GM19238 (cell line): ENCODE data around the gene GJC3.
A peak's percentile ranks its signal among the peaks of the same experiment; 100 is the strongest.
"Not testable (repeated sequence)": the region's sequence is repeated elsewhere in the genome, so short reads cannot be mapped to it uniquely, and the experiment has no call there.

Experiments used
- DNase-seq: peaks from one replicate; pipeline ENCODE4 v3.0.0; 2011; ENCODE audit warnings: low spot score; ENCODE audit not compliant: insufficient read length

GJC3 gene

DNA sequence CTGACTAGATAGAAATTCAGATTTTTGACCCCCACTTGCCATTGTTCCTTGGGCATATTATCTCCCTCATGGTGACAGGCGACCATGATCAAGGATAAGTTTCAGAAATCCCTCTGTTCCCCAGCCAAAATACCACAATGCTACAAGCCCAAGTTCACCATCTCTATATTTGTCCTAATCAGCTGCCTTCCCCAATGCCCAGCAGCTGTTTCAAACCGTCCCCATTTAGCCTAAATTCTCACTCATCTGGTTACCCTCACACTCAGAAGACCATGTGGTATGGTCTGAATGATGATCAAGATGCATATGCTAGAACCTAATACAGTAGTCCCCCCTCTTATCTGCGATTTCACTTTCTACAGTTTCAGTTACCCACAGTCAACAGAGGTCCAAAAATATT, 956 bp upstream of the GJC3 start:
- no peak for DNase-seq

- no peak for DNase-seq
Observed at GRCh38 chr7:99929730-99930053, 272 bp upstream of the GJC3 start.

DNA sequence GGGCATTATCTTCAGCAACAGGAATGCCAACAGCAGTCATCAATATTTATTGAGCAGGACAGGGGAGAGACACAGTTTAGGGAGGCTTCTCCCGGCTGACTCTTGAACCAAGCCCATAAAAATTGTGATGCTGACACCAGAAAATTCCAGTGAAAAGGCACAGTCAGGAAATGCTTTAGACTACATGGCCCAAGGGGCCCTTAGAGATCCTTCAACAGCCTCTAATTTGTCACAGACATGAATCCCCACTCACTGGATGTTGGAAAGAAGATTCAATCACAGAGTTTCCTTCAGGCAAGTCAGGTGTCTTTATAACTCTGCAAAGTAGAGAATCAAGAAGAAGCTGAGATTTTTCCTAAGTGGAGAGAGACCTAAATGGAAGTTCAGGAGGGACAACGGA, 1.2 kb downstream of the GJC3 start:
- no peak for DNase-seq

- no peak for DNase-seq
Observed at GRCh38 chr7:99927536-99927935, 1.9 kb downstream of the GJC3 start.

- no peak for DNase-seq
Observed at GRCh38 chr7:99926321-99926720, 3.1 kb downstream of the GJC3 start.

- no peak for DNase-seq
Observed at GRCh38 chr7:99923200-99923599, 6.2 kb downstream of the GJC3 start.

DNA sequence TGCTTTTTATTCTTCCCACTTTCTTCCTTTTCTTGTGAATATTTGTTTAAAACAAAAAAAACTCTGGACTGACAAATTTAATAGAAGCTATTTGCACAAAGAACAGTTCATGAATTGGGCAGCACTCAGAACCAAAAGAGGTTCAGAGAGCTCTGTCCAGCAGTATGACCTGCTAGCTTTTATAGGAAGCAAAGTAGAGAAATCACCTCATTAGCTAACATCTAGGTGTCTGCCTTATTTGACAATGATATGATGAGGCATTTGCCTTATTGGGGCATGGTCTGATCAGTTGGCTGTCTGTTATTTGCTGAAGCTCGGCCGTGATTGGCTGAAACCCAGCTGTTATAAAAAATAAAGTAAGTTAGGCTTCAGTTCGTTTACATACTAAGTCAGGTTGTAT, 9.3 kb downstream of the GJC3 start:
- DNase-seq, result no peak

DNA sequence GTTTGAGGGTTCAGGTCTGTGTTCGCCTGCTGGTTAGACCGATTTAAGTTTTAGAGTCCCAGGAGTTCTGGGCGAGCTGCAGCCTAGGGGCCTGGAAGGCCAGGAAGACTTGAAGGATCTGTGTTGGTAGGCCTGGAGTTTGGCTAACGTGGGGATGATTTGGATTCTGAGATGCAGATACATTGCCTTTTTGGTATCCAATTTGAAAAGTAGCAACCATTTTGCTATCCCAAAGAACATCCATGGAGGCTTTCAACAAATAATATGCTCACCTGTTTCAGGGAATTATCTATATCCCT, 9.7 kb downstream of the GJC3 start:
- DNase-seq, result no peak

DNA sequence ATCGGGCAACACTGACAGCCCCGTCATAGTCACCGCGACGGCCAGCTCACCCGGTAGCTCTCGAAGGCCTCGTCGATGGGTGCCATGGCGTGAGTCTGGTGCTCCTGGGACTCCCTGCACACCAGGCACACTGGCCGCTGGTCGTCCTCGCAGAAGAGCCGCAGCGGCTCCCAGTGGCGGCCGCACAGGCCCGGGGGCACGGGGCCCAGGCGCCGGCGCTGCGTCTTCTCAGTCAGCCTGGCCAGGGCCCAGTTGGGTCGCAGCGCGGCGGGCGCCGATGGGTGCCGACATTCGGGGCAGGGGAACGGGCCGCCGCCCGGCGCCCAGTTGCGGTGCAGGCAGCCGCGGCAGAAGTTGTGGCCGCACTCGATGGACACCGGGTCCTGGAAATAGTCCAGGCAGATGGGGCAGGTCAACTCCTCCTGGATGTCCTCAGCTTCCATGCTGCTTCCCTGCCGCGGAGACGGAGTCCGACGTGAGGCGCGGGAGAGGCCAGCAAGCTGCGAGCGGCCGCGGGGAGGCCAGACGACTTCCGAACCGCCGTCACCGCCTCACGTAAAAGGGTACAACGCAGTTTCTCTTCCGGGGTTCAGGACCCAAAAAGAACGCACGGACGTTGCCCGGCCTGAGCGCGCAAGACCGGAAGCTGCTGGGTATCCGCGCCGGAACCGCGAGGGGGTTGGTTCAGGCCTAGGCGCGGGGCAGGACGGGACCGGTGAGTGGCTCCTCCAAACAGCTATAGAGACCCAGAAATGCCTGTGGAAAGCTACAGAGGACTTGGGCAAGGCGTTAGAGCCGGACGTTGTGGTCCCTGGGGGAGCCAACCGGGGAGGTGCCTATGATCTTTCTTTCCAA, 10.2 kb downstream of the GJC3 start, which contains the start of gene TRIM4:
TSS of gene TRIM4 (minus strand) at position 572 of the 855 bp plus-strand sequence. CDS start at position 443, 129 bp downstream.
- peak; percentile 95 for DNase-seq

GRCh38 chr7:99910976-99911375, 18.4 kb downstream of the GJC3 start:
- DNase-seq, result no peak

DNA sequence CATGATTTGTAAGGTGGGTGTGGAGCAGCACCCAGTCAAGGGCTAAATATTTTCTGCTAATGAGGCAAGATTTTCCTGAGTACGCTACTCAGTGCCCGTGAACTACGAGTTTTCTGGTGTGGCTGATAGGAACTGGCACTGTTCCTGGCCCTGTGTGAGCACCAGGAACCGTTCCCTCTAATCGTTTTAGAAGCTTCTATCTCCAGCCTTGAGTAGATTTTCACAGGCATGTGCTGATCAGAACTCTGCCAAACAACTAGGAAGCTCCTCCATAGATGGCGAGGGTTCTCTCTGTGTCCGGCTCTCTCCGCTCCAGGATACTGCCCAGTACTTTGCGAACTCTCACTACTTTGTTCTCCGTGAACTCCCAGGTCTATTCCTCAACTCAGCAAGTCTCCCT, 27.8 kb downstream of the GJC3 start:
- DNase-seq, result no peak

GRCh38 chr7:99899830-99900519, 29.4 kb downstream of the GJC3 start:
- no peak for DNase-seq

DNA sequence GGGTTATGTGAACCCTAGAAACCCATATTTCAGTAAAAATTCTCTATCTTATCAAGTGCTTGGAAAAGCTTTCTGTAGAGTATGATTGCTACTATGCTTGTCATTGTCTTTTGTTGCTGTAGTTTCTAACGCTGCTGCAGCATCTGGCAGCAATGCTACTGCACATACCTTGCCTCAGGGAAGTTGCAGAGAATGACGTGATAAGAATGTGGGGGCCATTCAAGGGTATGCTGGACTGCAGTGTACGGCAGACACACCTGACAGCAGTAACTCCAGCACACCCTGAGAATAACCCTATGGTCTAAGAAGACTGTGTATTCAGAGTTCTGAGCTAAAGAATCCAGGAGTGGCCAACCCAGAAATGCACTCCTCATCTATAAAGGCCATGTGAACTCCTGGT, 30.6 kb downstream of the GJC3 start:
- DNase-seq, result no peak

- no peak for DNase-seq
Observed at GRCh38 chr7:99898023-99898357, 31.4 kb downstream of the GJC3 start.

DNA sequence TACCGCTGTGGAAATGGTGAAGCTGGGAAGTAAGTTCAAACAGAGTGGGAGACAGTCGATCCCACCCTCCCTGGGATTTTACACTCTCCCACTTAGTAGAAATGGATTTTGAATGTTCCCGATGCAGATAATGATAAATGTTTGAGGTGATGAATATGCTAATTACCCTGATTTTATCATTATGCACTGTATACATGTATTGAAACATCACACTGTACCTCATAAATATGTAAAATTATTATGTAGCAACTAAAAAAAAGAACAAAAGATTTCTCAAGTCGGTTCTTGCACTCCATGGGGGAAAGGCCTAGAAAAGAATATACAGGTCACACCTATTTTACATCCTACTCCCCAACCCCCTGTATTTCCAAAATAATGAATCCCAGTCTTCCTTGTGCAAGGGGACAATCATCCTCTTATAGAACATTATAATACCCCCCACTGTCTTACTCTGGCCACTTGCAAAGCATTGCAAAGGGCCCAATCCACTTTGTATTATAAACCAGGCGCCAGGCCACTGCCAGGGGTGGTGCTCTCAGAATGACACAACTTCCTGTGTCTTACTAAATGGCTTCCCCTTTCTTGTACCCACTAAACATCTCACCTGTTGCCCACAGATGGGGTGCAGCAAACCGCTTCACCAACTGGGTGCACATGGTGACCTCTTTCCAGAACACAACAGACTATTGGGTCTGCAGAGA, 31.9 kb downstream of the GJC3 start:
- no peak for DNase-seq

- DNase-seq, result no peak
Observed at GRCh38 chr7:99894738-99895137, 34.7 kb downstream of the GJC3 start.

DNA sequence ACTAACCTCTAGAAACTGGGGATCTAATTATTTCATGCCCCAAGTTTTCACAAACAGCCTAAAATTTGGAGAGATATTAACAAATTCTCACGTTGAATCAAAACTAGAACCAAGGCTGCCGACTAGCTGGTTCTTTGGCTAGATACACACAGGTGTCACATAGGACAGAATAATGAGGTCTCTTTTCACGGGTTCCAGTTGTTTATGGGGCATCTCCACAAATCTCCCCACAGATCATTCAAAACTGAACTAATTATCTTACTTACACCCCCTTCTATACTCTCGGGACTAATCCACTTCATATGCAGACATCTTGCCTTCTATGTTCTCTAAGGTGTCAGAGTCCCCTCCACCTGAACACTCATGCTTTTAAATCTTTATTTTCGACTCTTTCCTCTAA, 36.1 kb downstream of the GJC3 start:
- no peak for DNase-seq

DNA sequence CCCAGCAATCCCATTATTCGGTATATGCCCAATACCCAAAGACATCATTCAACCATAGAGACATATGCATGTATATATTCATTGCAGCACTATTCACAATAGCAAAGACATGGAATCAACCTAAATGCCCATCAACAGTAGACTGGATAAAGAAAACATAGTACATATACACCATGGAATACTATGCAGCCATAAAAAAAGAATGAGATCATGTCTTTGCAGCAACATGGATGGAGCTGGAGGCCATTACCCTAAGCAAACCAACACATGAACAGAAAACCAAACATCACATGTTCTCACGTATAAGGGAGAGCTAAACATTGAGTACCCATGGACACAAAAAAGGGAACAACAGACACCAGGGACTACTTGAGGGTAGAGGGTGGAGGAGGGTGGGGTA, 39.1 kb downstream of the GJC3 start:
- DNase-seq, result not testable (repeated sequence)

DNA sequence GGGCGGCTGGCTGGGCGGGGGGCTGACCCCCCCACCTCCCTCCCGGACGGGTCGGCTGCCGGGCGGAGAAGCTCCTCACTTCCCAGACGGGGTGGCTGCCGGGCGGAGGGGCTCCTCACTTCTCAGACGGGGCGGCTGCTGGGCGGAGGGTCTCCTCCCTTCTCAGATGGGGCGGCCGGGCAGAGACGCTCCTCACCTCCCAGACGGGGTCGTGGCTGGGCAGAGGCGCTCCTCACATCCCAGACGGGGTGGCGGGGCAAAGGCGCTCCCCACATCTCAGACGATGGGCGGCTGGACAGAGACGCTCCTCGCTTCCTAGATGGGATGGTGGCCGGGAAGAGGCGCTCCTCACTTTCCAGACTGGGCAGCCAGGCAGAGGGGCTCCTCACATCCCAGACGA, 41.1 kb downstream of the GJC3 start:
- DNase-seq, result not testable (repeated sequence)

GRCh38 chr7:99881370-99881769, 48.0 kb downstream of the GJC3 start:
- no peak for DNase-seq

GRCh38 chr7:99876933-99877332, 52.5 kb downstream of the GJC3 start, which contains the start of gene OR2AE1:
TSS of gene OR2AE1 (minus strand) at chr7:99877033. CDS start at chr7:99877033, 0 bp downstream.
- DNase-seq, result no peak

DNA sequence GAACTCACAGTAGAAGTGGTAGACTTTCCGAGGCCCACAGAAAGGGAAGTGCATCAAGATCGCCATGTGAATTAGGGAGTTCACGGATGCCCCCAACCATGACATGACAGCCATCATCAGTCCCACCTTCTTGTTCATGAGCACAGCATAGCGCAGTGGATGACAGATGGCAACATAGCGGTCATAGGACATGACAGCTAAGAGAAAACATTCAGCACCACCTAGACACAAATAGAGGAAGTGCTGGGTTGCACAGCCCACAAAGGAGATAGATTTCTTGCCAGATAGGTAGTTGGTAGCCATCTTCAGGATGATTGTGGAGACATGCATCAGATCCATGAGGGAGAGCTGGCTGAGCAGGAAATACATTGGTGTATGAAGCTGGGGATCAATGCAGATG, 52.9 kb downstream of the GJC3 start:
- DNase-seq, result no peak
